GM19372 (cell line): ENCODE data around the gene CLTB.
"Not testable (repeated sequence)": the region's sequence is repeated elsewhere in the genome, so short reads cannot be mapped to it uniquely, and the experiment has no call there.

Experiments used
- ATAC-seq: cut with Tn5 transposase; IDR thresholded peaks from one replicate; pipeline ENCODE4 v1.9.1; 2021; ENCODE audit warnings: mild to moderate bottlenecking, low read depth, moderate library complexity; ENCODE audit not compliant: unreplicated experiment

Gene CLTB, protein sequence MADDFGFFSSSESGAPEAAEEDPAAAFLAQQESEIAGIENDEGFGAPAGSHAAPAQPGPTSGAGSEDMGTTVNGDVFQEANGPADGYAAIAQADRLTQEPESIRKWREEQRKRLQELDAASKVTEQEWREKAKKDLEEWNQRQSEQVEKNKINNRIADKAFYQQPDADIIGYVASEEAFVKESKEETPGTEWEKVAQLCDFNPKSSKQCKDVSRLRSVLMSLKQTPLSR

DNA sequence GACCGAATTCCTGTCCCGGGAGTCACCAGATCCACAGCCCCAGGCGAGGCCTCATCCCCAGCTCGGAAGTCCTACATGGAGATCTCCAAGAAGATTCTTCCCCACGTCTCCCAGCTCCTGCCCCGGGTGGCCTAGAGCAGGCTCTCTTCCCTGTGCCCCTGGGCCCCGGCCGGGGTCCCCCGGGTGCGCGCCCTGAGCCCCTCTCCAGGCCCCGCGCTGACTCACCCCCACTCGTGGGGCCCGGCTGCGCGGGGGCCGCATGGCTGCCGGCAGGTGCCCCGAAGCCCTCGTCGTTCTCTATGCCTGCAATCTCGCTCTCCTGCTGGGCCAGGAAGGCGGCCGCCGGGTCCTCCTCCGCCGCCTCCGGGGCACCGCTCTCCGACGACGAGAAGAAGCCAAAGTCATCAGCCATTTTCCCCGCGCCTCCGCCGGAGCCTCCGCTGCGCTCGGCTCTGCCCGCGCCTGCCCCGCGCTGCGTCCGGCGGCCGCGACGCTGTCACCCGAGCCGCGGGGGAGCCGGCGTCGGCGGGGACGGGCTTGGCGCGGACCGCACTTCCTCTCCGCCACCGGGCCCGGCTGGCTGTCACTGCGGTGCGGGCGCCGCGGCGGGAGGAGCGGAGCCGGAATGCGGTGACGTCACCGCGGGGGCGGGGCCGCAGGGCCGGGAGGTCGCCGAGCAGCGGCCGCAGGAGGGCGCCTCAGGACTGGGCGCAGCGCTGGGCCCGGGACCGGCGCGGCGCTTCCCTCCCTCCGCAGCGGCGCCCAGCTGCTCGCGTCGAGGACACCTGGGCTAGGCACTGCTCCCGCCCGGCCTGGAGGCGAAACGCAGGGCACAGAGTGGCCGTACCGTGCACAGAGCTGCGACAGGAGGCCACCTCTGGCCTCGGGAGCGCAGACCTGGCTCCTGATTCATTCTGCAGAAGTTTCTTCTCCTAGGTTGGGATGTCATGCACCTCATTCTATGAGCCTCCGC, at the start of gene CLTB:
CLTB (minus strand) TSS at position 588 of the 973 bp plus-strand sequence; CDS start at position 412, 176 bp downstream.
- ATAC-seq, result peak; percentile 91

DNA sequence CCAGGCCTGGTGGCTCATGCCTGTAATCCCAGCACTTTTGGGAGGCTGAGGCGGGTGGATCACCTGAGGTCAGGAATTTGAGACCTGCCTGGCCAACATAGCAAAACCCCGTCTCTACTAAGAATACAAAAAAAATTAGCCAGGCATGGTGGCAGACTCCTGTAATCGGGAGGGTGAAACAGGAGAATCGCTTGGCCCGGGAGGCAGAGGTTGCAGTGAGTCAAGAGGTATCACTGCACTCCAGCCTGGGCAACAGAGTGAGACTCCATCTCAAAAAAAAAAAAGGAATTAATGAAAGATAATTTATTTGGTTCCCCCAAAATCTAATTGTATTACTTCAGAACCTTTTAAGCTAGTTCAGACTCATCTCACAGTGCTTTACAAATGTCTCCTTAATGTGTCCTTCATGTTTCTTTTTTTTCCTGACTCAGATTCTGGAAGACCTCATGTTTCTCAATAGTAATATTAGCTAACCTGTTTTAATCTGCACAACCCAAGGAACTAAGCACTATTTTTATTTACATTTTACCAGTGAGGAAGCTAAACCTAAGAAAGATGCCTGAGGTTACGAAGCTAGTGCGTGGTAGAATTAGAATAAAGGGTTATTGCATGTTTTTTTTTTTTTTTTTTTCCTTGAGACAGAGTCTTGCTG, 46.9 kb upstream of the CLTB start:
- no peak for ATAC-seq

DNA sequence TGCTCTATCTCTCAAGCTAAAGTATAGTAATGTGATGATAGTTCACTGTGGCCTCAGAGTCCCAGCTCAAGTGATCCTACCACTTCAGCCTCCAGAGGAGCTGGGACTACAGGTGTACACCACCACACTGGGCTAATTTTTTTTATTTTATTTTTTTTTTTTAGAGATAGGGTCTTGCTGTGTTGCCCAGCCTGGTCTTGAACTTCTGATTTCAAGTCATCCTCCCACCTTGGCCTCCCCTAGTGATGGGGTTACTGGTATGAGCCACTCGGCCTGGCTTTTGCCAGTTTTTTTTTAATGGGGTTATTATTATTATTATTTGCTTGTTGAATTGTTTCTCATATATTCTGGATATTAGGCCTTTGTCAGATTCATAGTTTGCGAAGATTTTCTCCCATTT, 45.0 kb upstream of the CLTB start:
- ATAC-seq, result no peak

DNA sequence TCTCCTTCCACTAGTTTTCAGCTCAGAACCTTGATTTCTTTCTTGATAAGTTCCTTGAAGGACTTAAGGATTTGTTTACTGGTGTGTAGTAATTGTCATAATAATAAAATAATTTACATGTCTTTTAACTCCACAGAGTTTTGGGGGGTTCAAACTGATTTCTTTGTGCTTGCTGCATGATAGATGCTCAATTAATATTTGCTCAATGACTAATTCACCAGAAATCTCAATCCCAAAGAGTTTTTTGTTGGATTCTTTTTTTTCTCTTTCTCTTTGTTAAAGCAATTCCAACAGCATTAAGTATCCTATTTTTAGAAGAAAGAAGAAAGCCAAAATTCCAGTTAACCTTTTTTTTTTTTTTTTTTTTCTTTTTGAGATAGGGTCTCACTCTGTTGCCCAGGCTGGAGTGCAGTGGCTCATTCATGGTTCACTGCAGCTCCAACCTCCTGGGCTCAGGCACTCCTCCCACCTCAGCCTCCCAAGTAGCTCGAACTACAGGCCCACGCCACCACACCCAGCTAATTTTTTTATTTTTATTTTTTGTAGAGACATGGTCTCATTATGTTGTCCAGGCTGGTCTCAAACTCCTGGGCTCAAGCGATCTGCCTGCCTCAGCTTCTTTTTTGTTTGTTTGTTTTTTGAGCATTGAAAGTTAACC, 42.7 kb upstream of the CLTB start:
- no peak for ATAC-seq

DNA sequence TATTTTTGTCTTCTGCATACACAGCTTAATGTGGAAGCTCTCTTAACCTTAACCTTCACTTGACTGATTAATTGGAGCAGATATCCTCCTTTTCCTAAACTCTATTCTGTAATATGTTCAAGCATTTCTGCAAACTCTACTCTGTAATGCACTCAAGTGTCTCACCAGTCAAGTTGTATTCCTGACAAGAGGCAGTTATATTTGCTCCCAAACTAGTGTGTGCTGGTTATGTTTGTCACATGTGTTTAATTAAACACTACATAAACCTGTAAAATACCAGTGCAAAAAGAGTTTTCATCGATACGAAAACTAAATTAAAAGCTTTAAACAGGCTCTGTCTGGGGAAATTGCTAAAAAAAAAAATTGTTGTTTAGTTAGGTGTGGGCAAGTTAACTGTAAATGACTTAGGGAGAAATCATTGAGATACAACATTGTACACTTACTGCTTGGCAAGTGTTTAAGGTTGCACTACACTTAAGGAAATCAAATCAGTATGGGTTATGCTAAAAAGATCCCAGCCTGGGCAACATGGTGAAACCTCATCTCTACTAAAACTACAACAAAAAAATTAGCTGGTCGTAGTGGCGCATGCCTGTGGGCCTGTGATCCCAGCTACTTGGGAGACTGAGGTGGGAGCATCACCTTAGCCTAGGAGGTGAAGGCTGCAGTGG, 38.5 kb upstream of the CLTB start:
- ATAC-seq, result no peak

DNA sequence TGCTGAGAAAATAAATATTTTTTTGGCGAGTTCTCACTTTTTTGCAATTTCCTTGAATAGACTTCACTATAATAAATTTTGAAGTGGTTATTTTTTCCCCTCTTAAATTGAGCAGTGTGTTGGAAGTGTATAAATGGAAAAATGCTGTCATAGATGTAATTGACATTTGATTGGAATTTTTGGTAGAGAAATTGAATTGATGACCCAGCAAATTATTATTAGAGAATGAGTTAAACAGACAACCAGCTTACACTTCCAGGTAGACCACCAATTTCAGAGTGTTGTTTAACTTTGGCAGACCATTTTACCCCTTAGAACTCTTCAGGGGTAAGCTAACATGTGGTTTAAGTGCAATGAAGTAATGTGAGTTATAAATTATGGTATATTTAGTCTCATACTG, 33.7 kb upstream of the CLTB start:
- ATAC-seq, result no peak

DNA sequence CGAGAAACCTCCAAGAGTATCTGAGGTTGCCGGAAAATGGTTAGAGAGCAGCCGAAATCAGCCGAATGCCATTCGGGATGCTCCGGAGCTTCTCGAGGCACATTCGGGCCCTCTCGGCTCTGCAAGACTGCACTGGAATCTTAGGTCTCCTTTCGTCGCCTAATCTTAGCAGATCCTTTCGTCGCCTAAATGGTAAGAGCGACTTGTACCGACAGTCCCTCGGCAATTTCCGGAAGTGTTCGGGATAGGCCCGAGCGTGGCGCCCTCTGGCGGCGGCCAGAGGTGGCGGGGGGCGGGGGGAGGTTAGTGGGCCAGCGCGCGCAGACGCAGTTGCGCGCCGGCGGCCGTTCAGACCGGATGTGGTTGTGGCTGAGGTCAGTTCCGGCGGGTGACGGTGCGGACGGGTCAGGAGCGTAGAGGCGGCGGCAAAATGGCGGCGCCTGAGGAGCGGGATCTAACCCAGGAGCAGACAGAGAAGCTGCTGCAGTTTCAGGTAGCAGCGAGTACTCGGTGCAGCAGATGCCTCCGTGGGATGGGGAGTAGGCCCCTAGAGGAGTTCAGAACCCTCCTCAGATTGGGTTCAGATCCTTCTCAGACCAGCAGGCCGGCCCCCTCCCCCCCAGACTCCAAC, 31.8 kb upstream of the CLTB start, which contains the start of gene FAF2:
FAF2 (plus strand) TSS at position 408 of the 631 bp plus-strand sequence; CDS start at position 431, 23 bp downstream.
- ATAC-seq, result peak; percentile 92

DNA sequence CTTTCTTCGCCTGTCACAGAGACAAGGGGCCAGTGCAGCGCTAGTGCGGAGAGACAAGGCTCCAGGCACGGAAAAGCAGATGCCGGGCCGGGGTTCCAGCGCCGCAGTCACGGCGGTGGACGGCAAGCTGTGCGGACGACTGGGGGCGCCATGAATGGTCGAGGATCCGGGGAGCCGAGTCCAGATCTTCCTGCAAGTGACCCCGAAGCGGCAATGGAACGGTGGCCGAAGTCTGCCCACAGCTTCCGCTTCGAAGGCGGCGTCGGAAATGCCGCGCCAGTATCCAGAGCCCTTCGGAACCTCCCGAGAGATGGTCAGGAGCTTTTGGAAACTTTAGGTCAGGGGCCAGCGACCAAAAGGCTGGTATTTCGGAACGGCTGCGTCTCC, 31.2 kb upstream of the CLTB start:
- peak; percentile 27 for ATAC-seq

DNA sequence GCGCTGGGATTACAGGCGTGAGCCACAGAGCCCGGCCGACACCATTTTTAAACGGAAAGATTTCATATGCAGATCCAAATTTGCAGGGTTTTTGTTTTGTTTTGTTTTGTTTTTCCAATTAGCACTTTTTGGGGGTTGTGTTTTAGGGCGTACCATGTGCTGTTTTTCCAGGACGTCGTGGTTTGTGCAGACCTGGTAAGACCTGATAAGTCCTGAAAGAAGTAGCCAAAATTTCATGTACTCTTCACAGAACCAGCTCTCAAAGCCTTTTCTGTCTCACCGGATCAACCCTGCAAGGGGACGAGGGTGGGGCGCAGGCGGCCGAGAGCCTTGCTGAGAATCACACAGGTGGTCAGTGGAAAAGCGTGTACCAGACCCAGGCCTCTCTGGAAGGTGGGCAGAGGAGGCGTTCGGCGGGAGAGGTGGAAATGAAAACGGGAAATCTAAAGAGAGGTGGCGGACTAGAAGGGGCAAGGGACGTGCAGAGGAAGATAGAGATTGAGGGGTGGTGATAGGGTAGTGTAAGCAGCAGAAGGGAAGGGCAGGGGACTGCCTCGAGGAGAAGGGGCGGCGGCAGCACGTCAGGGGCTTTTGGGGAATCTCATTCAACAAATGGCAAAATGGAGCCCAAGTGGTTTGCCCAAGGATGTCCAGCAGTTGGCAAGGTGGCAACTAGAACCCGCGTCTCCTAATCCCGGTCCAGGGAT, 30.7 kb upstream of the CLTB start:
- no peak for ATAC-seq

DNA sequence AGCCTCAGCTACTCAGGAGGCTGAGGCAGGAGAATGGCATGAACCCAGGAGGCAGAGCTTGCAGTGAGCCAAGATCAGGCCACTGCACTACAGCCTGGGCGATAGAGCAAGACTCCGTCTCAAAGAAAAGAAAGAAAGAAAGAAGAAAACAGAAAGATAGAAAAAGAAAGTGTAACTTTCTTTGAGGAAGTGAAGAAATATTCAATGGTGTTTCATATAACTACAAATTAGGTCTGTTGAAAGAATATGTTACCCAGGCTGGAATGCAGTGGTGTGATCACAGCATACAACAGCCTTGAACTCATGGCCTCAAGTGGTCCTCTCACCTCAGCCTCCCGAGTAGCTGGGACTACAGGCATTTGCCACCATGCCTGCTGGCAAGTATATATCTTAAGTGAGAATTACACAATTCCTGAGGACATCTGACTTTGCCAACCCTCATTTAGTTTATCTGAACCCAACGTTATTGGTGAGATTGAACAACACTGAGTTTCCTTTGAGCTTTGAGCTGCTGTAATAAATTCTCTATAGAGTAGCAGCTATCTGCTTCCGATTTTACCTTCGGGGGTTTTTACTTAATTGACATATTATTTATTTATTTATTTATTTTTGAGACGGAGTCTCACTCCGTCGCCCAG, 29.8 kb upstream of the CLTB start:
- ATAC-seq, result no peak

DNA sequence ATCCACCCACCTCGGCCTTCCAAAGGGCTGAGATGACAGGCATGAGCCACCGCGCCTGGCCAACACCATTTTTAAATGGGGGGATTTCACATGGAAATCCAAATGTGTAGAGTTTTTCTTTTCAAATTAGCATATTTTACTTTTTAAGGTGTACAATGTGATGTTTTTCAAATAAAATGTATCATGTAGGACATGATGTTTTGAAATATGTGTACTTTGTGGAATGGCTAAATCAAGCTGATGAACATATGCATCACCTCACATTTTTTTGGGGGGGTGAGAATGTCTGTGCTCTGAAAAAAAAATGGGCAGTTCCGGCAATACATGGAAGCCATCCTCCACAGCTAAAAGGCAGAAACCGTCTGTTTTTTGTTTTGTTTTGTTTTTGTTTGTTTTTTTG, 28.4 kb upstream of the CLTB start:
- no peak for ATAC-seq

DNA sequence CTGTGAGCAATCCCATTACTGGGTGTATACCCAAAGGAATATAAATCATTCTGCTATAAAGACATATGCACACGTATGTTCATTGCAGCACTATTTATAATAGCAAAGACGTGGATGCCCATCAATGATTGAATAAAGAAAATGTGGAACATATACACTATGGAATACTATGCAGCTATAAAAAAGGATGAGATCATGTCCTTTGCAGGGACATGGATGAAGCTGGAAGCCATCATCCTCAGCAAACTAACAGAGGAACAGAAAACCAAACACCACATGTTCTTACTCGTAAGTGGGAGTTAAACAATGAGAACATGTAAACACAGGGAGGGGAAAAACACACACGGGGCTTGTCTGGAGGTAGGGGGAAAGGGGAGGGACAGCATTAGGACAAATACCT, 26.6 kb upstream of the CLTB start:
- not testable (repeated sequence) for ATAC-seq

DNA sequence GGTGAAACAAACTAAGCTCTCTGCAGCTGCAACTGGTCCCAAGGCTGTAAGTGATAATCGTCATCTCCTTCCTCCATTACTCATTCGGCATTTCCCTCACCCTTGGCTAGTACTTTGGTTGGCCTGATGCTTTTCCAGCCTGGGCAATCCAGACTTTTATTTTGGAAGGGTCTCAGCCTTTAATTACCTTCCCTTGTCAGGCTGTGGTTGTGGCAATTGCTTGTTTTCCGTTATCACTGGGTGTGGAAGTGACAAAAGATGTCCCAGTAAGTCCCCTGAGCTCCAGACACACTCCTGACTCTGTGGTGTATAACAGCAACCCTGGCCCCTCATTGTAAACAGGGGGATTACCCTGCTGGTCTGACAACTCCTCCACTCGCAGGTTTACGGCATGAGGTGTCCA, 25.6 kb upstream of the CLTB start:
- no peak for ATAC-seq

DNA sequence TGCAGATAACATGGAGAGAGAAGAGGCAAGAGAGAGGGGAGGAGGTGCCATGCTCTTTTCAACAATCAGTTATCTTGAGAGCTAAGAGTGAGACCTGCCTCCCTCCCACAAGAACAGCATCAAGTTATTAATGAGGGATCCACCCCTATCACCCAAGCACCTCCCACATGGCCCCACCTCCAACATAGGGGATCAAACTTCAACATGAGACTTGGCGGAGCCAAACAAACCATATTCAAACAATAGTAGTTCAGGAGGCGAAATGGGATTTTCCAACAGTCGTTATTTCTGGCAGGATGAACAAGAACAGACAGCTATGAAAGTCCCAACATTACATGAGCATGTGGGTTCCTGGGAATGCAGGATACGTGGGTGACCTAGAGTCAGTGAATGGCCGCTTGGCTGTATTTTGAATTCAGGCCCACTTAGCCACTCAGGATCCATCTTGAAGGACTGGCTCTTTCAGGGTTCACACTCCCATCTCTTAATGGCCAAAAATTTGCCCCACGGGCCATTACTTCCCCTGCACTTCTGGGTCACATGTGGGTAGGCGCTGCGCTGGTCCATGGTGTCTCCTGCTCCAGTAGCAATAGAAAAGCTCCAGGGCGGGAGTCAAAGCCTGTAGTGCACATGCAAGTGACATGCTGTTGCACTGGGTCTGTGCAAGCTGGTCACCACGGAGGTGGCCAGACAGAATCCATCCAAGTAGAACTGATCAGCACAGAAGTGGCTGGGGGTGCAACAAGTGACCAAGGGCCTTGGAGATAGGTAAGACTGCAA, 24.8 kb upstream of the CLTB start:
- no peak for ATAC-seq

DNA sequence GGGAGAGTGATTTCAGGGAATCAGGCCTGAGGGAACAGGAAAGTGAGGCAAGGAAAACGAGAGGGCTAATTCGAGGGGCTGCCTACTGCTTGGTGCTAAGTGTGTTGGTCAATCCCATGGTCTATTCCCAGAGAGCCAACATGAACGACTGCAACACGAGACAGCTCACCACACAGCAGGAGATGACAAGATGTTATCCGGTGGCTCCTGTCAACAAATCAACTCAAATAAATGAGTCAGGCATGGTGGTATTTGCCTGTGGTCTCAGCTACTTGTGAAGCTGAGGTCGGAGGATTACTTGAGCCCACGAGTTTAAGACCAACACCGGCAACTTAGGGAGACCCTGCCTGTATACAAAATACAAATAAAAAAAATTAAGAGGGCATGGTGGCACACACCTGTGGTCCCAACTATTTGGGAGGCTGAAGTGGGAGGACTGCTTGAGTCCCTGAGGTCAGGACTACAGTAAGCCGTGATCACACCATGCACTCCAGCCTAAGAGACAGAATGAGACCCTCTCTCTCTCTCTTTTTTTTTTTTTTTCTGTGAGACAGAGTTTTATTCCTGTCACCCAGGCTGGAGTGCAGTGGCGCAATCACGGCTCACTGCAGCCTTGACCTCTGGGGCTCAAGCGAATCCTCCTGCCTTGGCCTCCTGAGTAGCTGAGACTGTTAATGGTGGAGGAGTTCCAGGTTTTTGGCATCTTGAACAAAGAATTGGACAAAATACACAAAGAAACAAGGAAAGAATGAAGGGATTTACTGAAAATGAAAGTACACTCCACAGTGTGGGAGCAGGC, 22.8 kb upstream of the CLTB start:
- ATAC-seq, result no peak

DNA sequence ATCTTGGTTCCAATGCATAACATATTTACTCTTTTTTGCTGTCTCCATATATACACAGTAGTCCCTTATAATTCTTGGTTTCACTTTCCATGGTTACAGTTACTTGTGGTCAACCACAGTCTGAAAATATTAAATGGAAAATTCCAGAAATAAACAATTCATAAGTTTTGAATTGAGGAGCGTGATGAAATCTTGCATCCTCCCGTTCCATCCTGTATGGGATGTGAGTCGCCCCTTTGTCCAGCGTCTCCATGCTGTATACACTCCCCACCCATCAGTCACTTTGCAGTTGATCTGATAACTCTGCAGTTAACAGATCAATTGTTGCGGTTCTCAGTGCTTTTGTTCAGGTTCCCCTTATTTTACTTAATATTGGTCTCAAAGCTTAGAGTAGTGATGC, 20.3 kb upstream of the CLTB start:
- no peak for ATAC-seq

DNA sequence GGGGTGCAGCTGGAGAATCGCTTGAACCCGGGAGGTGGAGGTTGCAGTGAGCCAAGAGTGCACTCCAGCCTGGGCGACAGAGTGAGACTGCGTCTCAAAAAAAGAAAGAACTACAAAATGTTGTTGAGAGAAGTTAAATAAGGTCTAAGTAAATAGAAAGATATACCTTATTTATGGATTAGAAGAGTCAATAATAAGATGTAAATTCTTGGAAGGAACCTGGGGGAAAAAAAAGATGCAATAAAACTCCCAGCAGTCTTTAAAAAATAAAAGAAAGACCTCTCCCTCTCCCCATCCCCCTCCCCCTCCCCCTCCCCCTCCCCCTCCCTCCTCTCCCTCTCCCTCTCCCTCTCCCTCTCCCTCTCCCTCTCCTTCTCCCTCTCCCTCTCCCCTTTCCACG, 16.4 kb upstream of the CLTB start:
- ATAC-seq, result no peak
